ENCODE results near the gene P2RX3. TPM values are rescaled to one million over a fixed set of nuclear protein-coding genes. Genes with fewer than 3 reads are reported as not detected.

Gene P2RX3
- total and polyA plus RNA-seq, 2 experiments from 2014 or later: not detected

- H3K9me2 ChIP-seq (replicated peaks; ENCODE audit: insufficient read depth): no peaks in the 10 kb centered on the region
- H3K4me3 ChIP-seq: no peak overlapping the region
- H3K27me3 ChIP-seq: no peaks in the 10 kb centered on the region
- no peak for DNase-seq (ENCODE audit: low spot score)
- no peaks in the 10 kb centered on the region for H3K79me2 ChIP-seq
- no peak overlapping the region for H2AFZ ChIP-seq
- 87% methylated on average over 3 of the region's 3 CpGs for WGBS (ENCODE audit: low lambda C conversion rate, missing lambda C conversion rate)
- peaks cover 6% of the 10 kb centered on the region for H3K4me1 ChIP-seq (ENCODE audit: insufficient read depth)
- H4K20me1 ChIP-seq (ENCODE audit: insufficient read depth, poor library complexity, severe bottlenecking): no peaks in the 10 kb centered on the region
- no peaks in the 10 kb centered on the region for H3K36me3 ChIP-seq (replicated peaks; ENCODE audit: insufficient read depth, low read depth)
- no peak overlapping the region for H3K27ac ChIP-seq
- H3K9me3 ChIP-seq (ENCODE audit: low read depth): no peaks in the 10 kb centered on the region
- TF ChIP-seq, protein P1, sequence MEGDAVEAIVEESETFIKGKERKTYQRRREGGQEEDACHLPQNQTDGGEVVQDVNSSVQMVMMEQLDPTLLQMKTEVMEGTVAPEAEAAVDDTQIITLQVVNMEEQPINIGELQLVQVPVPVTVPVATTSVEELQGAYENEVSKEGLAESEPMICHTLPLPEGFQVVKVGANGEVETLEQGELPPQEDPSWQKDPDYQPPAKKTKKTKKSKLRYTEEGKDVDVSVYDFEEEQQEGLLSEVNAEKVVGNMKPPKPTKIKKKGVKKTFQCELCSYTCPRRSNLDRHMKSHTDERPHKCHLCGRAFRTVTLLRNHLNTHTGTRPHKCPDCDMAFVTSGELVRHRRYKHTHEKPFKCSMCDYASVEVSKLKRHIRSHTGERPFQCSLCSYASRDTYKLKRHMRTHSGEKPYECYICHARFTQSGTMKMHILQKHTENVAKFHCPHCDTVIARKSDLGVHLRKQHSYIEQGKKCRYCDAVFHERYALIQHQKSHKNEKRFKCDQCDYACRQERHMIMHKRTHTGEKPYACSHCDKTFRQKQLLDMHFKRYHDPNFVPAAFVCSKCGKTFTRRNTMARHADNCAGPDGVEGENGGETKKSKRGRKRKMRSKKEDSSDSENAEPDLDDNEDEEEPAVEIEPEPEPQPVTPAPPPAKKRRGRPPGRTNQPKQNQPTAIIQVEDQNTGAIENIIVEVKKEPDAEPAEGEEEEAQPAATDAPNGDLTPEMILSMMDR (IDR thresholded peaks at IDR 0.05; ENCODE audit: poor library complexity): no peak
- TF ChIP-seq EZH2phosphoT487 (IDR thresholded peaks at IDR 0.05; ENCODE audit: low read depth, severe bottlenecking, unreplicated experiment) (no peak), EZH2 (IDR thresholded peaks at IDR 0.05; ENCODE audit: borderline replicate concordance) (no peak)
- no peak overlapping the region for H3K4me2 ChIP-seq
Measured at GRCh38 chr11:57361926-57362325, 23.8 kb downstream of the P2RX3 start.

- Histone ChIP-seq H3K4me2 (no peak overlapping the region), H3K4me1 (ENCODE audit: insufficient read depth) (peaks cover 6% of the 10 kb centered on the region), H3K36me3 (replicated peaks; ENCODE audit: insufficient read depth, low read depth) (no peaks in the 10 kb centered on the region), H3K27me3 (no peaks in the 10 kb centered on the region), H4K20me1 (ENCODE audit: insufficient read depth, poor library complexity, severe bottlenecking) (no peaks in the 10 kb centered on the region), H3K79me2 (no peaks in the 10 kb centered on the region), H3K9me2 (replicated peaks; ENCODE audit: insufficient read depth) (no peaks in the 10 kb centered on the region), H3K4me3 (no peak overlapping the region), H3K9me3 (ENCODE audit: low read depth) (no peaks in the 10 kb centered on the region), H2AFZ (no peak overlapping the region), H3K27ac (no peak overlapping the region)
- WGBS (ENCODE audit: low lambda C conversion rate, missing lambda C conversion rate): 81% methylated on average over 7 of the region's 7 CpGs
- no peak for TF ChIP-seq EZH2phosphoT487 (IDR thresholded peaks at IDR 0.05; ENCODE audit: low read depth, severe bottlenecking, unreplicated experiment)
- no peak for TF ChIP-seq EZH2 (IDR thresholded peaks at IDR 0.05; ENCODE audit: borderline replicate concordance)
- TF ChIP-seq, protein P1 (IDR thresholded peaks at IDR 0.05; ENCODE audit: poor library complexity): no peak
- DNase-seq (ENCODE audit: low spot score): no peak
Measured at GRCh38 chr11:57363131-57364080, 25.3 kb downstream of the P2RX3 start.

GRCh38 chr11:57364851-57365660, 26.9 kb downstream of the P2RX3 start:
- H4K20me1 ChIP-seq (ENCODE audit: insufficient read depth, poor library complexity, severe bottlenecking): no peaks in the 10 kb centered on the region
- 68% methylated on average over 9 of the region's 9 CpGs for WGBS (ENCODE audit: low lambda C conversion rate, missing lambda C conversion rate)
- no peaks in the 10 kb centered on the region for H3K36me3 ChIP-seq (replicated peaks; ENCODE audit: insufficient read depth, low read depth)
- H3K27me3 ChIP-seq: no peaks in the 10 kb centered on the region
- TF ChIP-seq, protein P1 (IDR thresholded peaks at IDR 0.05; ENCODE audit: poor library complexity): no peak
- TF ChIP-seq EZH2phosphoT487 (IDR thresholded peaks at IDR 0.05; ENCODE audit: low read depth, severe bottlenecking, unreplicated experiment): no peak
- TF ChIP-seq EZH2 (IDR thresholded peaks at IDR 0.05; ENCODE audit: borderline replicate concordance): no peak
- no peak overlapping the region for H3K4me3 ChIP-seq
- H3K9me3 ChIP-seq (ENCODE audit: low read depth): no peaks in the 10 kb centered on the region
- H3K4me2 ChIP-seq: no peak overlapping the region
- DNase-seq (ENCODE audit: low spot score): no peak
- peaks cover 3% of the 10 kb centered on the region for H3K4me1 ChIP-seq (ENCODE audit: insufficient read depth)
- H3K9me2 ChIP-seq (replicated peaks; ENCODE audit: insufficient read depth): no peaks in the 10 kb centered on the region
- H2AFZ ChIP-seq: no peak overlapping the region
- no peak overlapping the region for H3K27ac ChIP-seq
- H3K79me2 ChIP-seq: no peaks in the 10 kb centered on the region
